BE2C (cell line): ENCODE measurements around the gene AIPL1.

Experiments used
- DNase-seq: peaks from one replicate; pipeline ENCODE4 v3.0.0-alpha.2; 2020
- H3K27me3 ChIP-seq: fragments of 250-450 bp; sonication (Bioruptor Pico); 2 replicates; pipeline ENCODE4 v1.5.1; 2020; ENCODE audit warnings: mild to moderate bottlenecking
- H3K36me3 ChIP-seq: fragments of 250-450 bp; sonication (Bioruptor Pico); 2 replicates; pipeline ENCODE4 v1.5.1; 2020; ENCODE audit warnings: mild to moderate bottlenecking
- H3K4me1 ChIP-seq: fragments of 250-450 bp; sonication (Bioruptor Pico); 2 replicates; pipeline ENCODE4 v1.5.1; 2020
- H3K4me3 ChIP-seq: 2 replicates; pipeline ENCODE4 v1.5.1; 2011; ENCODE audit warnings: low read depth, low read length
- H3K9me3 ChIP-seq: fragments of 250-450 bp; sonication (Bioruptor Pico); 2 replicates; pipeline ENCODE4 v1.5.1; 2020
- CTCF ChIP-seq: IDR thresholded peaks from 2 replicates; pipeline ENCODE4 v1.5.1; 2012; ENCODE audit warnings: mild to moderate bottlenecking, low read depth, low read length

AIPL1 gene

GRCh38 chr17:6387858-6388257 lies 47.1 kb downstream of the AIPL1 start:
- Histone ChIP-seq H3K36me3 (no peaks in the 10 kb centered on the region), H3K27me3 (no peaks in the 10 kb centered on the region), H3K9me3 (no peaks in the 10 kb centered on the region), H3K4me3 (no peak overlapping the region), H3K4me1 (no peaks in the 10 kb centered on the region)
- TF ChIP-seq CTCF: no peak
- no peak for DNase-seq

GRCh38 chr17:6387442-6387841 lies 47.5 kb downstream of the AIPL1 start:
- Histone ChIP-seq H3K9me3 (no peaks in the 10 kb centered on the region), H3K27me3 (no peaks in the 10 kb centered on the region), H3K4me1 (no peaks in the 10 kb centered on the region), H3K36me3 (no peaks in the 10 kb centered on the region), H3K4me3 (no peak overlapping the region)
- TF ChIP-seq CTCF: no peak
- no peak for DNase-seq

GRCh38 chr17:6386041-6386630 lies 48.8 kb downstream of the AIPL1 start:
- Histone ChIP-seq H3K4me3 (no peak overlapping the region), H3K9me3 (no peaks in the 10 kb centered on the region)

GRCh38 chr17:6384481-6384880 lies 50.4 kb downstream of the AIPL1 start:
- Histone ChIP-seq H3K9me3 (no peaks in the 10 kb centered on the region), H3K27me3 (no peaks in the 10 kb centered on the region), H3K36me3 (no peaks in the 10 kb centered on the region), H3K4me3 (no peak overlapping the region), H3K4me1 (no peaks in the 10 kb centered on the region)
- no peak for DNase-seq
- no peak for TF ChIP-seq CTCF

More at GRCh38 chr17:6386041-6386630, 48.8 kb downstream of the AIPL1 start:
- no peaks in the 10 kb centered on the region for H3K36me3 ChIP-seq
- TF ChIP-seq CTCF: no peak
- no peaks in the 10 kb centered on the region for H3K27me3 ChIP-seq
- DNase-seq: no peak
- H3K4me1 ChIP-seq: no peaks in the 10 kb centered on the region

GRCh38 chr17:6381526-6382465 lies 53.1 kb downstream of the AIPL1 start:
- Histone ChIP-seq H3K36me3 (no peaks in the 10 kb centered on the region), H3K4me3 (no peak overlapping the region), H3K4me1 (no peaks in the 10 kb centered on the region), H3K9me3 (no peaks in the 10 kb centered on the region), H3K27me3 (no peaks in the 10 kb centered on the region)
- TF ChIP-seq CTCF: no peak
- DNase-seq: no peak

- DNase-seq: no peak
- Histone ChIP-seq H3K4me3 (no peak overlapping the region), H3K27me3 (no peaks in the 10 kb centered on the region), H3K36me3 (no peaks in the 10 kb centered on the region), H3K4me1 (no peaks in the 10 kb centered on the region), H3K9me3 (no peaks in the 10 kb centered on the region)
- no peak for TF ChIP-seq CTCF
Measured at GRCh38 chr17:6380915-6381438, 53.9 kb downstream of the AIPL1 start.
